Ovary (tissue), 9 donors: ENCODE results near the gene PPM1E. TPM values are rescaled to one million over a fixed set of nuclear protein-coding genes. Genes with fewer than 3 reads are reported as not detected.

Experiments
- DNase-seq, 5 donors: peaks; one replicate each; pipeline ENCODE4 v3.0.0-alpha.2; 2019 to 2020
- H3K27ac ChIP-seq, 2 donors: fragments of 200-600 bp; one replicate each; pipeline versions ENCODE4 v1.5.1 to v1.8.0; 2019 to 2022
- H3K27me3 ChIP-seq: fragments of 200-600 bp; one replicate; pipeline ENCODE4 v1.8.0; 2022
- H3K36me3 ChIP-seq: fragments of 200-600 bp; sonication (generic); one replicate; pipeline ENCODE4 v1.5.1; 2019
- H3K4me1 ChIP-seq: one replicate; pipeline ENCODE4 v1.8.1; 2013; ENCODE audit warnings: mild to moderate bottlenecking, moderate library complexity; ENCODE audit not compliant: insufficient read depth
- H3K4me3 ChIP-seq: fragments of 200-600 bp; sonication (generic); one replicate; pipeline ENCODE4 v1.5.1; 2017
- H3K9me3 ChIP-seq, 2 donors: fragments of 200-600 bp in 1 of 2; sonication (generic) in 1 of 2; one replicate each; pipeline versions ENCODE4 v1.5.1 to v1.8.1; 2013 to 2019; ENCODE audit warnings: mild to moderate bottlenecking in 1 of 2, moderate library complexity in 1 of 2
- CTCF ChIP-seq, 3 donors: fragments of 450-650 bp in 2 of 3; fragments of 200-600 bp in 1 of 3; IDR thresholded peaks; one replicate each; pipeline versions ENCODE4 v1.5.1 to v1.8.0; 2016 to 2022; ENCODE audit warnings: antibody characterized with exemption in 3 of 3, mild to moderate bottlenecking in 1 of 3
- EP300 ChIP-seq: sonication (generic); formaldehyde crosslinking; IDR thresholded peaks from one replicate; pipeline ENCODE4 v1.6.1; 2017; ENCODE audit warnings: antibody characterized with exemption
- POLR2A ChIP-seq: fragments of 450-650 bp; IDR thresholded peaks from one replicate; pipeline ENCODE4 v1.6.1; 2017; ENCODE audit warnings: antibody characterized with exemption, mild to moderate bottlenecking, moderate library complexity
- WGBS, 3 donors: extraction: QIAGEN DNeasy Blood & Tissue Kit in 1 of 3; methylation state at CpG; one replicate each; pipeline versions ENCODE4 v1.1.5 to v1.1.7; 2013 to 2017; 5-methylcytosine and 5-hydroxymethylcytosine counted together
- intact Hi-C, 4 donors: fragments of 100-400 bp; cut with DNase I; formaldehyde crosslinking; loops; one replicate each; pipeline versions ENCODE4 v1.11.0 to v1.15.1; 2022 to 2023
- polyA plus RNA-seq, 2 donors: library from polyadenylated mRNA; stranded (reverse); fragments of 200-250 nt in 1 of 2; fragments of 350-450 nt in 1 of 2; fragmentation: Illumina TruSeq in 1 of 2; extraction: RNeasy Lipid Tissue Mini Kit (QIAGEN cat#74804) in 1 of 2; gene quantifications; one replicate each; pipeline ENCODE4 v1.2.3, GENCODE V29; 2013 to 2014
- total RNA-seq, 7 donors: library from RNA; depleted of rRNA in 2 of 7; stranded (reverse); fragments of >200 nt in 2 of 7; fragmentation: NEBNext Ultra II Directional in 3 of 7; extraction: Animal tissue kit (Norgen Biotek cat#: 25700) in 3 of 7; gene quantifications; one replicate each; pipeline versions ENCODE4 v1.1.0 to v1.2.4, GENCODE V29; 2016 to 2023
- donor health status: DM: no; HTN: no; CAD: no; lungs with moderate emphysema.
- donor health status: DM: no; HTN: no; CAD: no.
- donor health status: Bipolar disorder and iron deficiency.
- donor health status: DM: yes; HTN: yes; CAD: no.
- donor health status: DM: no; HTN: no; CAD: no.
- donor health status: DM: yes; HTN: yes; CAD: no.

PPM1E gene
- total and polyA plus RNA-seq, 9 donors = 0.17 to 3.2 (median 0.47) TPM

GRCh38 chr17:58822148-58823050 is 66.7 kb downstream of the PPM1E start:
- 49 to 61% (median 49%) methylated on average over 6 of the region's 6 CpGs for WGBS, 3 donors
- intact Hi-C loops = no loop called here
- no peak overlapping the region for H3K27ac ChIP-seq
- no peaks in the 10 kb centered on the region for H3K27me3 ChIP-seq
- no peaks in the 10 kb centered on the region for H3K4me1 ChIP-seq
- DNase-seq = no peak
- TF ChIP-seq EP300 = no peak
- TF ChIP-seq POLR2A = no peak
- TF ChIP-seq CTCF (IDR thresholded peaks at IDR 0.05) = no peak
- no peaks in the 10 kb centered on the region for H3K36me3 ChIP-seq
- H3K4me3 ChIP-seq = no peak overlapping the region
- H3K9me3 ChIP-seq = no peaks in the 10 kb centered on the region

GRCh38 chr17:58823051-58823525 is 67.4 kb downstream of the PPM1E start:
- no peak for DNase-seq
- intact Hi-C loops = no loop called here
- H3K9me3 ChIP-seq = no peaks in the 10 kb centered on the region
- no peaks in the 10 kb centered on the region for H3K36me3 ChIP-seq
- H3K4me3 ChIP-seq = no peak overlapping the region
- no peaks in the 10 kb centered on the region for H3K4me1 ChIP-seq
- H3K27me3 ChIP-seq = no peaks in the 10 kb centered on the region
- H3K27ac ChIP-seq = no peak overlapping the region
- TF ChIP-seq EP300 = no peak
- no peak for TF ChIP-seq POLR2A
- no peak for TF ChIP-seq CTCF (IDR thresholded peaks at IDR 0.05)
- 66 to 72% (median 66%) methylated on average over 2 of the region's 2 CpGs for WGBS, 3 donors

GRCh38 chr17:58829172-58829637 is 73.6 kb downstream of the PPM1E start:
- DNase-seq = no peak
- WGBS, 3 donors = 93 to 95% (median 94%) methylated on average over 10 of the region's 10 CpGs

GRCh38 chr17:58831780-58832179 is 76.1 kb downstream of the PPM1E start:
- 87 to 95% (median 94%) methylated on average over 1 of the region's 1 CpG for WGBS, 3 donors

More at GRCh38 chr17:58829172-58829637, 73.6 kb downstream of the PPM1E start:
- Histone ChIP-seq H3K27ac (no peak overlapping the region), H3K36me3 (no peaks in the 10 kb centered on the region), H3K27me3 (no peaks in the 10 kb centered on the region), H3K4me1 (no peaks in the 10 kb centered on the region), H3K9me3 (no peaks in the 10 kb centered on the region), H3K4me3 (no peak overlapping the region)
- intact Hi-C loops = no loop called here
- TF ChIP-seq EP300 (no peak), POLR2A (no peak), CTCF (IDR thresholded peaks at IDR 0.05) (no peak)

More at GRCh38 chr17:58831780-58832179, 76.1 kb downstream of the PPM1E start:
- DNase-seq = no peak
- H3K9me3 ChIP-seq = no peaks in the 10 kb centered on the region
- no peak overlapping the region for H3K27ac ChIP-seq
- intact Hi-C loops = no loop called here
- no peaks in the 10 kb centered on the region for H3K4me1 ChIP-seq
- TF ChIP-seq EP300 (no peak), CTCF (IDR thresholded peaks at IDR 0.05) (no peak), POLR2A (no peak)
- H3K36me3 ChIP-seq = no peaks in the 10 kb centered on the region
- H3K27me3 ChIP-seq = no peaks in the 10 kb centered on the region
- H3K4me3 ChIP-seq = no peak overlapping the region
